GM12892 (cell line): ENCODE data around the gene BCCIP.

Experiments
- POLR2AphosphoS5 ChIP-seq: IDR thresholded peaks from 2 replicates; pipeline ENCODE4 v1.6.1; 2011; ENCODE audit warnings: low read depth, low read length, control low read depth
- TAF1 ChIP-seq: IDR thresholded peaks from 2 replicates; pipeline ENCODE4 v1.6.1; 2011; ENCODE audit warnings: low read depth, mild to moderate bottlenecking, control low read depth, low read length, borderline replicate concordance

GRCh38 chr10:125883211-125883610 is 59.9 kb downstream of the BCCIP start:
- TF ChIP-seq TAF1: no peak
- TF ChIP-seq POLR2AphosphoS5: no peak
